GM10266 (cell line): ENCODE results near the gene CTAGE1.
"Not testable (repeated sequence)": the region's sequence is repeated elsewhere in the genome, so short reads cannot be mapped to it uniquely, and the experiment has no call there.

Experiments
- DNase-seq: peaks from one replicate; pipeline ENCODE4 v3.0.0; 2012; ENCODE audit errors: extremely low spot score
- TF ChIP-seq, protein P1 (sequence below): IDR thresholded peaks from 2 replicates; pipeline ENCODE4 v1.5.1; 2012; ENCODE audit warnings: mild to moderate bottlenecking, low read depth; ENCODE audit not compliant: control insufficient read depth, insufficient read depth; ENCODE audit errors: missing control alignments

CTAGE1 gene

DNA sequence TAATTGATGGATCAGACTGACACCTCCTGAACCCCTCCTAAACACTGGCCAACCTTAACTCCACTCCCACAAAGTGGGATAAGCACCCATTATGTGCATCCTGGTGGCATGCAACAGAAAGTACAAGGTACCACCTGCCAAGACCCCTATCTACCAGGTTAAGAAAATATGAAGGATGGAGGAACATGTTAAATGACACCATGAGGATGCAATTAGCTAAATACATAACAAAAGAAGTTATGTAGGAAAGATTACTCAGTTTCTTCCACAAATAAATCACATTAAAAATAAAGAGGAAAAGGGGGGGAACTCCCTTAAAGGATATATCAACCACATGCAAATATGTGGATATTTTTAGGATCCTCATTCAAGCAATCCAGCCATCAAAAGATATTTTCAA lies 12.6 kb downstream of the CTAGE1 start:
- TF ChIP-seq, protein P1, sequence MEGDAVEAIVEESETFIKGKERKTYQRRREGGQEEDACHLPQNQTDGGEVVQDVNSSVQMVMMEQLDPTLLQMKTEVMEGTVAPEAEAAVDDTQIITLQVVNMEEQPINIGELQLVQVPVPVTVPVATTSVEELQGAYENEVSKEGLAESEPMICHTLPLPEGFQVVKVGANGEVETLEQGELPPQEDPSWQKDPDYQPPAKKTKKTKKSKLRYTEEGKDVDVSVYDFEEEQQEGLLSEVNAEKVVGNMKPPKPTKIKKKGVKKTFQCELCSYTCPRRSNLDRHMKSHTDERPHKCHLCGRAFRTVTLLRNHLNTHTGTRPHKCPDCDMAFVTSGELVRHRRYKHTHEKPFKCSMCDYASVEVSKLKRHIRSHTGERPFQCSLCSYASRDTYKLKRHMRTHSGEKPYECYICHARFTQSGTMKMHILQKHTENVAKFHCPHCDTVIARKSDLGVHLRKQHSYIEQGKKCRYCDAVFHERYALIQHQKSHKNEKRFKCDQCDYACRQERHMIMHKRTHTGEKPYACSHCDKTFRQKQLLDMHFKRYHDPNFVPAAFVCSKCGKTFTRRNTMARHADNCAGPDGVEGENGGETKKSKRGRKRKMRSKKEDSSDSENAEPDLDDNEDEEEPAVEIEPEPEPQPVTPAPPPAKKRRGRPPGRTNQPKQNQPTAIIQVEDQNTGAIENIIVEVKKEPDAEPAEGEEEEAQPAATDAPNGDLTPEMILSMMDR = no peak
- DNase-seq = no peak

DNA sequence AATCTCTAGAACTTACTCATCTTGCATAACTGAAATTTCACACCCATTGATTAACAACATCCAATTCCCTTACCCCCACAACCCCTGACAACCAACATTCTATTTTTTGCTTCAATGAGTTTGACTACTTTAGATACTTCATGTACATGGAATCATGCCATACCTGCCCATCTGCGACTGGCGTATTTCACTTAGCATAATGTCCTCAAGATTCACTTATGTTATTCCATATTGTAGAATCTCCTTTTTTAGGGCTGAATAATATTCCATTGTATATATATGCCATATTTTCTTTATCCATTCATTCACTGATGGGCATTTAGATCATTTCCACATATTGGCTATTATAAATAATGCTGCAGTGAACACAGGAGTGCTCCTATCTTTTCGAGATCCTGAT lies 13.8 kb downstream of the CTAGE1 start:
- no peak for DNase-seq
- TF ChIP-seq, protein P1 = no peak

DNA sequence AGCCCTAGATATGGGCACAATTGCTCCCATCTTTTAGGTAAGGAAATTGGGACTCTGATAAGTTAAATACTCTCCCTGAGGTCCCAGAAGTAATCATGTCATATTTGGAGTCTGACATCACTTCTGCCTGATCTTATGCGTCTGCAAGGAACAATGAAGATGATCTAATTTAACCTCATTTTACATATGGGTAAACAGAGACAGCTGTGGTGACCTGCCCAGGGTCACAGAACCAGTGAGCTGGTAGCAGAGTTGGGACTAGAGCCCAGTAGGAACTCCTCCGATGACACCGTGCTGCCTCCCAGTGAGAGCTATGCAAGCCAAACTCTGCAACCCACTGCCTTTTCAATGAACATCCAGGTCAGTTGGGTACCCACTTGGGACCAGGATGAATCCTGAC lies 17.8 kb downstream of the CTAGE1 start:
- TF ChIP-seq, protein P1 = no peak
- DNase-seq = no peak

DNA sequence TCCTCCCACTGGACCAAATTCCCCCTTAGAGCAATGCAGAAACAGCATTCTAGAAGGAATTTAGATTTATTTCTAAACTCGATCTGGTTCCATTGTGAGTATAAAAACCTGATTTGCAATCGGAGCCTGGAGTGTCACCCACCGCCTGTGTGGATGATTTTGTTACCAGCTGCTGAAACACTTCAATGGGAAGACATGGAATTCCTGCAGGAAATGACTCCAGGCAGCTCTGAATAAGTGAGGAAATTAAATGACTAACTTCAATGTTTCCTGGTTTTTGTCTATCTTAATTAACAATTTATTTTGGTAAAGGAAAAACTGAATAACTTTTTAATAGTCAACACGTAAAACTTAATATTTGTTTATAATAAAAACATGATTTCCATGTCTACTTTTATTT lies 19.3 kb downstream of the CTAGE1 start:
- TF ChIP-seq, protein P1 = no peak
- DNase-seq = no peak

DNA sequence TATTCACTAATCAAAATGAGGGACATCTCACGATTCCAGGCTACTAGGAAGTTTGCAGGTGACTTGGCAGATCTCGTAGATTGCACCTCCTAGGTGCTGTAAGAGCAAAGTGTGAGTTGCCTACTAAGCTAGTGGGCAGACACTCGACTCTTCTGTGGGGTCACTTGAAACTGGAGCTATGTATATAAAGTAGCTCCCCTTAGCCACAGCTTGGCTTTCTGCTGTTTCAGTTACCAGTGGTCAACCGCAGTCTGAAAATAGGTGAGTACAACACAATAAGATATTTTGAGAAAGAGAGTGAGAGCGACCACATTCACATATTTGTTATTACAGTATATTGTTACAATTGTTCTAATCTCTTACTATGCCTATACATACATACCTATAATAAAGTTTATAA lies 23.3 kb downstream of the CTAGE1 start:
- TF ChIP-seq, protein P1 = no peak
- no peak for DNase-seq

DNA sequence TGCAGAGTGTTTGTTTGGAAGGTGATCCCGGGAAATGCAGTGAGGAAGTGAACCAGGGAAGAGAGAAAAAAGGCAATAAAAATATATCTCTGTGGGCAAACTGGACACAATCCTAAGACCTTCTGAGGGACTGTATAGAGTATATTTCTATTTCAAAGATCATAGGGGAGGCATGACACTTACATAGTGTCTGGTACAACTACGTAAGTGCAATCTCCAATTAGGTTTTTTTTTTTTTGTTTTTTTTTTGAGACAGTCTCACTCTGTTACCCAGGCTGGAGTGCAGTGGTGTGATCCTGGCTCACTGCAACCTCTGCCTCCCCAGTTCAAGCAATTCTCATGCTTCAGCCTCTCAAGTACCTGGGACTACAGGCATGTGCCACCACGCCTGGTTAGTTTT lies 24.6 kb downstream of the CTAGE1 start:
- DNase-seq = not testable (repeated sequence)

DNA sequence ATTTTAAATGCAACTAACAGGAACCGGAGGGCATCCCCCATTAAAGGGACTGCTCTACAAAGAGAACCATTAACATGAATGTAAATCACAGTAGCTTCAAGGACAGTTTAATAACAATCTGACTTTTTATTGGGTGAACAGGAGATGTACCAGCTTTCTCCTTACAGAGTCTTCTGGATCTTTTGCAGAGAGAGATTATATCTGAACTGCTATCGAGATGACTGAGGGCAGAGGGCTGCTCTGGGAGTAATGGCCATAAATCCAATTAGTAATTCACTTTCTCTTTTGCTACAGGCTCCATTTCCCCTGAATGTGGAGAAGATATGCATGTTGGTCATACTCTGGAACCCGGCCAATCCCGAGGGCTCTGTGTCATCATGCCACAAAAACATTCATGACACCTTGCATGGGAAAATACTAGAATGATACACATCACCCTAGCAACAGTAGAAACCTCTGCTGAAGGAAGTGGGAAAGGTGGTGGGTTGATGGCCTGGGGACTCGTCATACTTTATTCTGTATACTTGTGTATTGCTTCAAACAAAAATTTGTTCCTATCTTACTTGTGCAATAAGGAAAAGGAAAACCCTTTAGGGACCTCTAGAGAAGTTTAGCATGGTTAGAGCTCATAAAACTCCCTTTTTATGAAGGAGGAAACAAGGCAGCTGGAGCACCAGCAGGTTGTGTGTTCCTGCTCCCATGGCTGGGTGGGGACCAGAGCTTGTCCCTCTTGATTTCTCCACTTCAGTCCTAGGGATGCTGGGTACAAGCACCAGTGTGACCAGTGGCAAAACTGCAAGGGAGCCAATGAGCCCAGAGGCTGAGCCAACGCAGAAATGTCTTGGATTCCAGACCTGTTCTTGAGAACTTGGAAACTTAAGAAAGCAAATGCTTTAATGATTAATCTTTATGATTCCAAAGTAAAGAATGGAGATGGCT lies 26.0 kb downstream of the CTAGE1 start:
- TF ChIP-seq, protein P1 = no peak
- DNase-seq = no peak
